ENCODE measurements around the gene SNX33.

The SNX33 gene

DNA sequence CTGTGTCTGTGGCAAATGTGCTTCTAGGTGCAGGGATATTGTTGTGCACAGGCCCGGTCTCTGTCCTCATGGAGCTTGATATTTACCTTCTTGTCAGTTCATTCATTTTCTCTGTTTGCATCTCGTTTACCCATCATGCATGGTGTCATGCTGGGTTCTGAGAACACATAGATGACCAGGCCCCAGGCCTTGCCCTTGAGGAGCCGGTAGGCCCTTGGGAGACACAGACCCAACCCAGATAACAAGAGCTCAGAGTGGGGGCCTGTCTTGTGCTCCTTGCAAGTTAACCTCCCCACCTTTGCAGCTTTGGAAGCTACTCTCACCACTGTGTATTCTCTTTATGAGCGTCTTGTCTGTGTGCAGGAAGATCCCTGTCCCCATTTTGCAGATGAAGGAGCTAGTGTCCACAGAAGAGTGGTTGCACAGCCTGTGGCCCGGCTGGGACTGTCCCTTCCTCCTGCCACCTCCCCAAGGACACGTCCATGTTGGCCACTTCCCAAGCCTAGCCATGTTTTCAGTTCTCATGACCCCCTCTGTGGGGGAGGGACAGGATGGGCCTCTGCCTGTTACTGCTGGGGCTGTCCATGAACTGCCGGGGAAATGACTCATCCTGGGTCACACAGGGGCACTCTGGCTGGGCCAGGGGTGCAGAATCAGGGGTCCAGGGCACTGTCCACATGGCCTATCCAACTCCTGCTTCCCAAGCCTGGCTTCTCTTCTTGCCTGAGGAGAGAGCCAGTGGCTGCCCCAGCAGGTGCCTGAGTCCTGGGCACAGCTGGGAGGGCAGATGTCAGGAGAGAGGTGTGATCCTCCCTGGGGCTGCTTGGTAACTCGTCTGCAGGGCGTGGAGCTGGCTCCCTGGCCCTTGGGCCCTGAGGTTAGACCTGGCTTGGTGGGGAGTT, 3.4 kb downstream of the SNX33 start:
- TF ChIP-seq NFIC (IDR thresholded peaks at IDR 0.05) (no peak), TAF1 (IDR thresholded peaks at IDR 0.05; ENCODE audit: low read depth) (no peak), TCF12 (IDR thresholded peaks at IDR 0.05; ENCODE audit: low read depth) (no peak), TEAD4 (IDR thresholded peaks at IDR 0.05) (no peak), CEBPB (IDR thresholded peaks at IDR 0.05) (no peak), EGR1 (IDR thresholded peaks at IDR 0.05) (no peak), REST (IDR thresholded peaks at IDR 0.05; ENCODE audit: low read depth) (no peak), ZBTB7A (IDR thresholded peaks at IDR 0.05; ENCODE audit: low read depth) (no peak), FOXM1 (IDR thresholded peaks at IDR 0.05; ENCODE audit: borderline replicate concordance, low read depth) (no peak), EP300 (IDR thresholded peaks at IDR 0.05; ENCODE audit: borderline replicate concordance) (no peak), CREB1 (IDR thresholded peaks at IDR 0.05; ENCODE audit: low read depth) (no peak), RAD21 (IDR thresholded peaks at IDR 0.05; ENCODE audit: low read depth) (no peak), YY1 (IDR thresholded peaks at IDR 0.05; ENCODE audit: low read depth) (no peak)
- TF ChIP-seq, protein P1, sequence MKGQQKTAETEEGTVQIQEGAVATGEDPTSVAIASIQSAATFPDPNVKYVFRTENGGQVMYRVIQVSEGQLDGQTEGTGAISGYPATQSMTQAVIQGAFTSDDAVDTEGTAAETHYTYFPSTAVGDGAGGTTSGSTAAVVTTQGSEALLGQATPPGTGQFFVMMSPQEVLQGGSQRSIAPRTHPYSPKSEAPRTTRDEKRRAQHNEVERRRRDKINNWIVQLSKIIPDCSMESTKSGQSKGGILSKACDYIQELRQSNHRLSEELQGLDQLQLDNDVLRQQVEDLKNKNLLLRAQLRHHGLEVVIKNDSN (IDR thresholded peaks at IDR 0.05): no peak
- TF ChIP-seq, protein P2, sequence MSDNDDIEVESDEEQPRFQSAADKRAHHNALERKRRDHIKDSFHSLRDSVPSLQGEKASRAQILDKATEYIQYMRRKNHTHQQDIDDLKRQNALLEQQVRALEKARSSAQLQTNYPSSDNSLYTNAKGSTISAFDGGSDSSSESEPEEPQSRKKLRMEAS (IDR thresholded peaks at IDR 0.05): no peak

DNA sequence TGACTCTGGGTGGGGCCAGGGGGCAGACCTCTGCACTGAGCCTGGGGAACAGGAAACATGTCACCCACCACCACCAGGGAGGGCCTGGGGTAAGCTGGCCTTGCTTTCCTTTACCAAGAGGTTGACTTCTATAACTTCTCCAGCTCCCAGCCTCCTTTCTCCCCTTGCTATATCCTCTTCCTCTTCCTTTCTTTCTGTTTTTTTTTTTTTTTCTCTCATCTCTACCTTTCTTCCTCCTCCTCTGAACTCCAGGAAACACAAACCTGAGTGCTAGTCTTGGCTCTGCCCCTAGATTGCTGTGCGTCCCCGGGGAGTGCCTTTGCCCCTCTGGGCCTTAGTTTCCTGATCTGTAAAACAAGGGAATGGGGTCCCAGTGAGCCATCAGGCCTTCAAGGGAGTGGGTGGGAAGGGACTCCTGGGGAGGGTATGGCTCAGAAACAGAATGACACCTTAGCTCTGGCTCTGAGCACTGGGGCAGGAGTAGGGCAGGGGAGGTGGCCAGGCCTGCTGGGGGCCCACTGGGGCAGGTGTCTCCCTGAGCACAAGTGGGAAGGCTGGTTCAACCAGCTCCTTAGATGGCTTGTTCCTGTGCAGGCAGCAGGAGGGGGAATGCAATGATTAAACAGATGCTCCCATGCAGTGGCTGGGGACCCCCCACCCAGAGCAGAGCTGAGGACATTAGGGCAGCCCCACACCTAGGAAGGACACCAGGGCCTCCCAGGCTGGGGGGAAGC, 4.3 kb downstream of the SNX33 start:
- no peak for TF ChIP-seq TEAD4 (IDR thresholded peaks at IDR 0.05)
- TF ChIP-seq EGR1 (IDR thresholded peaks at IDR 0.05): no peak
- no peak for TF ChIP-seq CREB1 (IDR thresholded peaks at IDR 0.05; ENCODE audit: low read depth)
- no peak for TF ChIP-seq FOXM1 (IDR thresholded peaks at IDR 0.05; ENCODE audit: borderline replicate concordance, low read depth)
- TF ChIP-seq REST (IDR thresholded peaks at IDR 0.05; ENCODE audit: low read depth): no peak
- TF ChIP-seq, protein P1 (IDR thresholded peaks at IDR 0.05): no peak
- TF ChIP-seq NFIC (IDR thresholded peaks at IDR 0.05): no peak
- no peak for TF ChIP-seq YY1 (IDR thresholded peaks at IDR 0.05; ENCODE audit: low read depth)
- TF ChIP-seq ZBTB7A (IDR thresholded peaks at IDR 0.05; ENCODE audit: low read depth): no peak
- no peak for TF ChIP-seq EP300 (IDR thresholded peaks at IDR 0.05; ENCODE audit: borderline replicate concordance)
- no peak for TF ChIP-seq RAD21 (IDR thresholded peaks at IDR 0.05; ENCODE audit: low read depth)
- TF ChIP-seq TCF12 (IDR thresholded peaks at IDR 0.05; ENCODE audit: low read depth): no peak
- TF ChIP-seq CEBPB (IDR thresholded peaks at IDR 0.05): no peak
- TF ChIP-seq, protein P2 (IDR thresholded peaks at IDR 0.05): no peak
- no peak for TF ChIP-seq TAF1 (IDR thresholded peaks at IDR 0.05; ENCODE audit: low read depth)

DNA sequence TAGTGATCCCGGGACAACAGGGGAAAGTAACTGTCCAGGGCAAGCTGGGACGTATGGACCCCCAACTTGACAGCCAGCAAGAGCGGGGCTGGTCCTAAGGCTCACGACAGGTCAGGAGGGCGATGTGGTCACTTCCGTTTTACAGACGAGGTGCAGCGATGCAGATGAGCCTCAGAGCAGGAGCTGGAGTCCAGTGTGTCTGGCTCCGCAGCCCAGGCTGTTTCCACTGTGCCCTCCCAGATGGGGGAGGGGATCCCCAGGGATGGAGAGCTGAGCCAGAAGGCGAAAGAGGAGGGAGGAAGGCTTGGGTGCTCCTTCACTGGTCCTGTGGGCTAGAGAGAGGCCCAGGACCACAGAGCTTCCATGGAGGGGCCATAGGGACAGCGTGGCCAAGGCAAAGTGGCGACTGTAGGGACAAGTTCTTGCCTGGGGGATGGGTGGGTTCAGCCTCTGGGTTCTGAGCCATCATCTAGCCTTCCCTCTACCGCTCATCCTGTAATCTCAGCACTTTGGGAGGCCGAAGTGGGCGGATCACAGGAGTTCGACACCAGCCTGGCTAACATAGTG, 5.7 kb downstream of the SNX33 start:
- TF ChIP-seq TCF12 (IDR thresholded peaks at IDR 0.05; ENCODE audit: low read depth) (no peak), RAD21 (IDR thresholded peaks at IDR 0.05; ENCODE audit: low read depth) (no peak), TEAD4 (IDR thresholded peaks at IDR 0.05) (no peak), EGR1 (IDR thresholded peaks at IDR 0.05) (no peak), TAF1 (IDR thresholded peaks at IDR 0.05; ENCODE audit: low read depth) (no peak), CREB1 (IDR thresholded peaks at IDR 0.05; ENCODE audit: low read depth) (no peak), NFIC (IDR thresholded peaks at IDR 0.05) (no peak), REST (IDR thresholded peaks at IDR 0.05; ENCODE audit: low read depth) (no peak), EP300 (IDR thresholded peaks at IDR 0.05; ENCODE audit: borderline replicate concordance) (no peak), YY1 (IDR thresholded peaks at IDR 0.05; ENCODE audit: low read depth) (no peak), FOXM1 (IDR thresholded peaks at IDR 0.05; ENCODE audit: borderline replicate concordance, low read depth) (no peak)
- TF ChIP-seq, protein P1 (IDR thresholded peaks at IDR 0.05): no peak
- TF ChIP-seq, protein P2 (IDR thresholded peaks at IDR 0.05): no peak

All from Ishikawa (cell line).